Measurements from ENCODE around the gene WRAP73.

GRCh38 chr1:3633344-3634058 is 16.4 kb downstream of the WRAP73 start:
- TF ChIP-seq CTCF (IDR thresholded peaks at IDR 0.05) (no peak), POLR2A (IDR thresholded peaks at IDR 0.05) (no peak)

All from right lobe of liver (tissue), 4 donors.